ENCODE measurements around the gene ULK2.

ULK2 gene

DNA sequence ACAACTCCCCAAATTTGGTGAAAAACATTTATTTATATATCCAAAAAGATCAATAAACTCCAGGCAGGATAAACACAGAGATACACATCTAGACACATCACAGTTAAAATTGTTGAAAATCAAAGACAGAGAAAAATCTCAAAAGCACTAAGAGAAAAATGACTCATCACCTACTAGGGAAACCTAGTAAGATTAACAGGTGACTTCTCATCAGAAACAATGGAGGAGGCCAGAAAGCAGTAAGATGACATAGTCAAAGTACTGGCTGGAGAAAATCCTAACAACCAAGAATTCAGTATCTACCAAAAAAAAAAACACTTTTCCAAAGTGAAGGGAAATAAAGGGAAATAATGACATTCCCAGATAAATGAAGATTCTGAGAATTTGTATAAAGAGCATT, 33.8 kb downstream of the ULK2 start:
- DNase-seq (ENCODE audit: insufficient read length) (no peak), FAIRE-seq (no peak)
- no peak for TF ChIP-seq POLR2AphosphoS5 (IDR thresholded peaks at IDR 0.05; ENCODE audit: low read depth, low read length)
- TF ChIP-seq POLR2A (IDR thresholded peaks at IDR 0.05; ENCODE audit: low read depth, low read length), result no peak
- TF ChIP-seq TAF1 (IDR thresholded peaks at IDR 0.05; ENCODE audit: borderline replicate concordance, low read depth, low read length), result no peak

DNA sequence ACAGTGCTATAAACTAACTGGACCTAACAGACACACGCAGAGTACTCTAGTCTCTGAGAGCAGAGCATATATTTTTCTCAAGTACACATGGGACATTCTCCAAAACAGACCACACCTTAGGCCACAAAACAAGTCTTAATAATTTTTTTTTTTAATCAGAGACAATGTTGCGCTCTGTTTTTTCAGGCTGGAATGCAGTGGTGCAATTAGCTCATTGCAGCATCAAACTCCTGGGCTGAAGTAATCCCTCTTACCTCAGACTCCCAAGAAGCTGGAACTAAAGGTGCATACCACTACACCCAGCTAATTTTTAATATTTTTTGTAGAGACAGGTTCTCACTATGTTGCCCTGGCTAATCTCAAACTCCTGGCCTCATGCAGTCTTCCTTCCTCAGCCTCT, 37.7 kb downstream of the ULK2 start:
- TF ChIP-seq TAF1 (IDR thresholded peaks at IDR 0.05; ENCODE audit: borderline replicate concordance, low read depth, low read length) (no peak), POLR2A (IDR thresholded peaks at IDR 0.05; ENCODE audit: low read depth, low read length) (no peak), POLR2AphosphoS5 (IDR thresholded peaks at IDR 0.05; ENCODE audit: low read depth, low read length) (no peak)
- FAIRE-seq, result no peak
- no peak for DNase-seq (ENCODE audit: insufficient read length)

DNA sequence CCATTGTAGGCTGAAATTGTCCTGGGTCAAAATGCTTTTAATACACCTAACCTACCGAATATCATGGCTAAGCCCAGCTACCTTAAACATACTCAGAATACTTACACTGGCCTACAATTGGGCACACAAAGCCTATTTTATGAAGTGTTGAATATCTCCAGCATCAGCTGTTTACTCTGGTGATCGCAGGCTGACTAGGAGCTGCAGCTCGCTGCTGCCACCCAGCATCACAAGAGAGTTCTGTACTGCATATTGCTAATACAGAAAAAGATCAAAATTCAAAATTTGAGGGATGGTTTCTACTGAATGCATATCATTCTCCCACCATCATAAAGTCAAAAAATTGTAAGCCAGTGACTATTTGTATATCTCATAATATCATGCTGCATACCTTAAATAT, 55.3 kb downstream of the ULK2 start:
- FAIRE-seq, result no peak
- DNase-seq (ENCODE audit: insufficient read length), result no peak
- TF ChIP-seq TAF1 (IDR thresholded peaks at IDR 0.05; ENCODE audit: borderline replicate concordance, low read depth, low read length) (no peak), POLR2A (IDR thresholded peaks at IDR 0.05; ENCODE audit: low read depth, low read length) (no peak), POLR2AphosphoS5 (IDR thresholded peaks at IDR 0.05; ENCODE audit: low read depth, low read length) (no peak)

DNA sequence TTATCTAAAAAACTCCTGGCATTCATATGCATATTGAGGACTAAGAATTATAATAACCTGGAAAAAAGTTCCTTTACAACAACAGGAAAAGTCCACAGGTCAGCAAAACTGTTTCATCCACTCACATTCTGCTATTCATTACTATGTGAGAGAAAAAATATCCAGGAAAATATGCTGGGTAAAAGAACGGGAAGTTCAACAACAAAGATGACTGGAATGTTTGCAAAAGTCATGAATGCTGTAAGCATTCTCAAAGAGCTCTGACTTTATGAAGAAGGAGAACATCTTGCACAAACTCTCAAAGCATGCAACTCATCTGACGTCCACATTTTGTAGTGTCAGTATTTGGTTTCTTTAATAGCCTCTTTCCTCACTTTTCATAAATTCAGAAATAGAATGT, 62.7 kb downstream of the ULK2 start:
- no peak for TF ChIP-seq TAF1 (IDR thresholded peaks at IDR 0.05; ENCODE audit: borderline replicate concordance, low read depth, low read length)
- no peak for TF ChIP-seq POLR2A (IDR thresholded peaks at IDR 0.05; ENCODE audit: low read depth, low read length)
- TF ChIP-seq POLR2AphosphoS5 (IDR thresholded peaks at IDR 0.05; ENCODE audit: low read depth, low read length), result no peak
- FAIRE-seq (no peak), DNase-seq (ENCODE audit: insufficient read length) (no peak)

DNA sequence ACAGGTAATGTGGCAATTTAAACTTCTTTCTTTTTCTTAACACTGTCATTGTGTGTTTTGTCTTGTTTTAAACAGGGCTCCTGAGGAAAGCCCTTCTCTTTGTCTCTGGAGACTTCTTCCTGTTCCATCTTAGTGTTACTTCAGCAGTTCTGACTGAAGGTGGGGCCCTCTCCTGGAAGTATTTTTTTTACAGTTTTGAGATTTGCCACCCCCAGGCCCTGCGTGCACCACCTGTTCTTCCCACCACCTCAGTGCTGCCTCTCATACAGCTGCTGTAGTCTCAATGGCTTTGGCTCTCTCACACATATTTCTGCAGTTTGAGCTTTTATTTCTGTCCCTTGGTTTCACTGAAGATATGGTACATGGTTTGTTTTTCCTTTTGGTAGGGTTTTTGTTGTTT, 67.2 kb downstream of the ULK2 start:
- FAIRE-seq (no peak), DNase-seq (ENCODE audit: insufficient read length) (no peak)
- no peak for TF ChIP-seq POLR2AphosphoS5 (IDR thresholded peaks at IDR 0.05; ENCODE audit: low read depth, low read length)

DNA sequence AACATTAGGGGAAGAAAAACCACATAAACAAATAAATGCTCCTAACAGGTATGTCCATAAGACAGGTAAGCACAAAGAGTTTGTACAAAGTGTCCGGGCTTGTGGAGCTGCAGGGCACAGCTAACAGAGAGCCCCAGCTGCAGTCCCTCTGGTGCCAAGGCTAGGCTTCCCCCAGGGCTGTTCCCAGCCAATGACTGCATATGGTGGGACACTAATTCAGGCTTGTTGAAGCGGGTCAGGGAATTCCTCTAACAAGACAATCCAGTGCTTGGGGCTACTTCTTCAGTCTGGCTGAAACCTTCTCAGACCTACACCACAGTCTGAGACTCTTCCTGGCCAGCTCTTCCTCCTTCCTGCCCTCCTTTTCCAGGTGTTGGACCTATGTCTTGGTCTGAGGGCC, 67.9 kb downstream of the ULK2 start:
- no peak for TF ChIP-seq POLR2AphosphoS5 (IDR thresholded peaks at IDR 0.05; ENCODE audit: low read depth, low read length)
- no peak for TF ChIP-seq TAF1 (IDR thresholded peaks at IDR 0.05; ENCODE audit: borderline replicate concordance, low read depth, low read length)
- no peak for TF ChIP-seq POLR2A (IDR thresholded peaks at IDR 0.05; ENCODE audit: low read depth, low read length)
- no peak for FAIRE-seq
- no peak for DNase-seq (ENCODE audit: insufficient read length)

DNA sequence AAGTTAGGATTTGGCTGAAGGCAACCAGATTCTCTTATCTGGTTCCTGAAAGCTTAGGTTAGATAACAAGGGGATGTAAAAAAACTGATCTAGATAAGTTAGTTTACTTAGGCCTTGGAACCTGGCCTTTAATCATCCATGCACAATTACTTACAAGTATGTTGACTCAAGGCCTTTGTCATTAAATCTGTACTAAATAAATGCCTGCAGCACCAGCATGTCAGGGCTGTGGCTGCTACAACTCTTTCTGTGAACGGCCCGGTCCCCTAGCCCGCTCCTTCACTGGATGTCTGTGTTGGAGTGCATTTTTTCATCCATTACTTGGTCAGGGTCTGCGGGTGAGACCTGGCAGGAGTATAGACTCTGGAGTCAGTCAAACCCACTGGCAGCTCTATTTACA, 71.3 kb downstream of the ULK2 start:
- TF ChIP-seq TAF1 (IDR thresholded peaks at IDR 0.05; ENCODE audit: borderline replicate concordance, low read depth, low read length) (no peak), POLR2AphosphoS5 (IDR thresholded peaks at IDR 0.05; ENCODE audit: low read depth, low read length) (no peak), POLR2A (IDR thresholded peaks at IDR 0.05; ENCODE audit: low read depth, low read length) (no peak)
- DNase-seq (ENCODE audit: insufficient read length) (no peak), FAIRE-seq (no peak)

DNA sequence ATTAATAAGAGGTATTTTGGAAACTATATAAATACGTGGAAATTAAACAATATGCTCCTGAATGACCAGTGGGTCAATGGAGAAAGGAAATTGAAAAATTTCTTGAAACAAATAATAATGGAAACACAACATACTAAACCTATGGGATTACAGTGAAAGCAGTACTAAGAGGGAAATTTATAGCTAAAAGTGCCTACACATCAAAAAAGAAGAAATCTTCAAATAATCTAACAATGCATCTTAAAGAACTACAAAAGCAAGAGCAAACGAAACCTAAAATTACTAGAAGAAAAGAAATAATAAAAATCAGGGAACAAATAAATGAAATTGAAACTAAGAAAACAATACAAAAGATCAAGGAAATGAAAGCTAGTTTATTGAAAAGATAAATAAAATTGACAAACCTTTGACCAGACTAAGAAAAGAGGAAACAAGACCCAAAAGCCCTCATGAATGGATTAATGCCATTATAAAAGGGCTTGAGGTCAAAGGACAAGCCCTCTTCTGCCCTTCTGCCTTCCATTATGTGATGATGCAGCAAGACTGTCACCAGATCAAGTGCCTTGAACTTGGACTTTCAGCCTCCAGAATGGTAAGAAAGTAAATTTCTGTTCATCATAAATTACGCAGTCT, 75.7 kb downstream of the ULK2 start:
- no peak for FAIRE-seq
- TF ChIP-seq POLR2AphosphoS5 (IDR thresholded peaks at IDR 0.05; ENCODE audit: low read depth, low read length) (no peak), POLR2A (IDR thresholded peaks at IDR 0.05; ENCODE audit: low read depth, low read length) (no peak), TAF1 (IDR thresholded peaks at IDR 0.05; ENCODE audit: borderline replicate concordance, low read depth, low read length) (no peak)
- DNase-seq (ENCODE audit: insufficient read length), result no peak

DNA sequence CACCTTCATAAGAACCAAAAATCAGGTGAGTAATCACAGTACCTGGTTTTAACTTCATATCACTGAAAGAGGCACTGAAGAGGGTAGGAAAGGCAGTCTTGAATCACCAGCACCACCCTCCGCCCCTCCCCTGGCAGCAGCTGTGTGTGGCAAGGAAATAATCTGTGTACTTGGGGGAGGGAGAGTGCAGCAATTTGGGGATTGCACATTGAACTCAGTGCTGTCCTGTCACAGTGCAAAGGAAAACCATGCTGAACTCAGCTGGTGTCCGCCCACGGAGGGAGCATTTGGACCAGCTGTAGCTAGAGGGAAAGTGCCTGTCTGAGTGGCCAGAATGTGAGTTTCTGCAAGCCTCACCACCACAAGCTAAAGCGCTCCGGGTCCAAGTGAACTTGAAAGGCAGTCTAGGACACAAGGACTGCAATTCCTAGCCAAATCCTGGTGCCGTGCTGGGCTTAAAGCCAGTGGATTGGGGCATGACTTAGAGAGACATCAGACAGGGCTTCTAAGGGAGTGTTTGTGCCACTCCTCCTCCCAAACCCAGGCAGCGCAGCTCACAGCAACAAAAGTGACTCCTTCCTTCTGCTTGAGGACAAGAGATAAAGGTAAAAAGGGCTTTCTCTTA, 79.9 kb downstream of the ULK2 start:
- DNase-seq (ENCODE audit: insufficient read length), result no peak
- FAIRE-seq, result no peak
- TF ChIP-seq POLR2A (IDR thresholded peaks at IDR 0.05; ENCODE audit: low read depth, low read length) (no peak), TAF1 (IDR thresholded peaks at IDR 0.05; ENCODE audit: borderline replicate concordance, low read depth, low read length) (no peak), POLR2AphosphoS5 (IDR thresholded peaks at IDR 0.05; ENCODE audit: low read depth, low read length) (no peak)

DNA sequence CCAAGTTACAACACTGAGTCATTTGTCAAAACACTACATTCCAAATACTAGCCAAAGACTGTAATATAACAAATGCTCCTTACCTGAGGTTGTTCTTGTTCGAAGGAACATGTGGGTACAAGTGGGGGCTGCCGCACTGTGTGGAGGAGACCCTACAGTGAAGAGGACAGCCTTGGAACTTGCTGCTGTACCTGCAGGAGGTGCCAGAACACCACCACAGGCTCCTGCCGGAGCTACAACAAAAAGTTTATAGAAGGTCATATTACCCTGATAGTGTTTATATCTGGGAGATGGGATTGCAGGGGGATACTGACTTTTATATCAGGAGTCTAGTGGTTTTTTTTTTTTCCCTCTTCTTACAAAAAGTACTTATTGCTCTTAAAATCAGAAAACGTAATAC, 81.9 kb downstream of the ULK2 start:
- no peak for DNase-seq (ENCODE audit: insufficient read length)
- TF ChIP-seq POLR2AphosphoS5 (IDR thresholded peaks at IDR 0.05; ENCODE audit: low read depth, low read length), result no peak
- TF ChIP-seq TAF1 (IDR thresholded peaks at IDR 0.05; ENCODE audit: borderline replicate concordance, low read depth, low read length), result no peak
- no peak for FAIRE-seq

DNA sequence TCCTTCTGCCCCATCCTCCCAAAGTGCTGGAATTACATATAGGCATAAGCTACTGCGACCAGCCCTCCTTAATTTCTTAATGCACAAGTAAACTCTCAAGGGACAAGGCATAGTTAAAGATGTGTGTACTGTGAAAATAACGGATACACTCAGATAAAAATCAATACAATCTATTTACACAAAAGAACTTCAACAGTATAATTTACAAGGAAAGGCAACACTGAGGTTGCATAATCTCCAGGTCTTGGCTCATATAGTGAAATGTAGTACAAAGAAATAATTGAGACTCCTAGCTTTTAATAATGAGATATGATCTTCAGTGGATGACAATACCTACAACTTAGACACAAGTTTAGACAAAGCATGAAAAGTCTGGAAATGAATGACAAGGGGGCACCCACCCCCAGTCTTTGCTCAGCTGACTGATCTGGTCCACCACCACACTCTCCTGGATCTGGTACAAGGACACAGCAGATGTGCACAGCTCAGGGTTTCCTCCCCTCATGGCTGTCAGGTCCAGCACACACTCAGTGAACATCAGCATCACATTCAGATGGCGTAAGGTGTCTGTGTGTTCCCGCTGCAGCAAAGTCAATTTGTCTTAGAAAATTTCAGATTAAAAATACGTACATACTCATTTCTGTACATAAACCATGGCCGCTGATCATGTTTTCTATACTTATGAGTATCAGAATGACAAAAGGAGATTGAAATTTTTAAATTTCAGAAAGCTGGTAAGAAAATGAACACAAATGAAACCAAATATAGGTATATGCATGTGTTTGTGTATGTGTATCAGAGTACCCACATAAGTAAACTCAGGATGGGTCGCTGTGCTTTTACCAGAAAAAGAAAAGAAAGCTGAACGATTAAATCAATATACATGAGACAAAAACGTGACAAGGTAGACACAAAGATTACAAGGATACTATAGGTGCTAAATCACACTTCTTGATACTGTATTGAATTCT, 86.0 kb downstream of the ULK2 start:
- FAIRE-seq (no peak), DNase-seq (ENCODE audit: insufficient read length) (no peak)
- no peak for TF ChIP-seq POLR2A (IDR thresholded peaks at IDR 0.05; ENCODE audit: low read depth, low read length)
- TF ChIP-seq POLR2AphosphoS5 (IDR thresholded peaks at IDR 0.05; ENCODE audit: low read depth, low read length), result no peak
- TF ChIP-seq TAF1 (IDR thresholded peaks at IDR 0.05; ENCODE audit: borderline replicate concordance, low read depth, low read length), result no peak

DNA sequence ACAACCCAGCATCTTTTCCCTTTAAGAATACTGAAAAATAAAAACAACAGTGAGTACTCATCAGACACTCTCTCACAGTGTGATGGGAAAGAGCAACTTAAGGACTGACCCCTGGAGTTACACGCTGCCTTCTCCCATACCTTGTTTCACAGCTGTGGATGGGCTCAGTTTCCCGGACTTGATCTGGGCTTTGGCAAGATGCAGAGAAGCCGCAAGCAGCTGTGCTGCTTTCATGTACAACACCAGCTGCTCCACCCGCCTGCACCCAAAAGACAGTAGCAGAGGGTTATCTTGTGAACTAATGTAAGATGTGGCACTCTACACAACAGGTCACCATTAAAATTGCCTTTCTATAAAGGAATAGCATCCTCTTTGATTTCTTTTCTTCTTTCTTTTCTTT, 86.9 kb downstream of the ULK2 start:
- no peak for FAIRE-seq
- DNase-seq (ENCODE audit: insufficient read length), result no peak
- no peak for TF ChIP-seq TAF1 (IDR thresholded peaks at IDR 0.05; ENCODE audit: borderline replicate concordance, low read depth, low read length)
- no peak for TF ChIP-seq POLR2A (IDR thresholded peaks at IDR 0.05; ENCODE audit: low read depth, low read length)
- no peak for TF ChIP-seq POLR2AphosphoS5 (IDR thresholded peaks at IDR 0.05; ENCODE audit: low read depth, low read length)
